Right lobe of liver (tissue), 6 donors: ENCODE measurements around the gene PHF12. TPM values are rescaled to one million over a fixed set of nuclear protein-coding genes. Genes with fewer than 3 reads are reported as not detected.
A peak's percentile ranks its signal among the peaks of the same experiment; 100 is the strongest.

ENCODE experiments used
- ATAC-seq, 4 donors: fragments of 200-7000 bp; cut with Tn5 transposase; one replicate each; pipeline ENCODE4 v1.9.1; 2020; ENCODE audit warnings: mild to moderate bottlenecking in 4 of 4, moderate library complexity in 4 of 4
- DNase-seq, 3 donors: peaks; one replicate each; pipeline ENCODE4 v3.0.0-alpha.2; 2020
- H3K27ac ChIP-seq, 3 donors: fragments of 200-600 bp; one replicate each; pipeline ENCODE4 v1.8.0; 2022
- H3K27me3 ChIP-seq, 2 donors: fragments of 200-600 bp; one replicate each; pipeline ENCODE4 v1.8.0; 2022
- H3K36me3 ChIP-seq, 4 donors: fragments of 200-600 bp; sonication (generic) in 1 of 4; one replicate each; pipeline versions ENCODE4 v1.5.1 to v1.8.0; 2017 to 2022; ENCODE audit warnings: control low read depth in 1 of 4
- H3K4me1 ChIP-seq, 4 donors: fragments of 200-600 bp; sonication (generic) in 1 of 4; one replicate each; pipeline versions ENCODE4 v1.5.1 to v1.8.0; 2017 to 2022; ENCODE audit warnings: control low read depth in 1 of 4
- H3K4me3 ChIP-seq, 3 donors: fragments of 200-600 bp; one replicate each; pipeline ENCODE4 v1.8.0; 2022
- H3K9me3 ChIP-seq, 4 donors: fragments of 200-600 bp; sonication (generic) in 1 of 4; one replicate each; pipeline versions ENCODE4 v1.5.1 to v1.8.0; 2017 to 2022; ENCODE audit warnings: control low read depth in 1 of 4
- POLR2A ChIP-seq: fragments of 450-650 bp; IDR thresholded peaks from one replicate; pipeline ENCODE4 v1.6.1; 2017; ENCODE audit warnings: antibody characterized with exemption, mild to moderate bottlenecking
- WGBS: methylation state at CpG from one replicate; pipeline ENCODE4 v1.1.6; 2018; ENCODE audit warnings: low coverage, low lambda C conversion rate; ENCODE audit not compliant: insufficient coverage; ENCODE audit errors: missing lambda C conversion rate; 5-methylcytosine and 5-hydroxymethylcytosine counted together
- intact Hi-C, 2 donors: fragments of 100-400 bp; cut with DNase I; formaldehyde crosslinking; loops; one replicate each; pipeline versions ENCODE4 v1.11.2 to v1.14.1; 2022
- total RNA-seq, 6 experiments: library from RNA; depleted of rRNA in 2 of 6; stranded (reverse); fragments of >200 nt in 2 of 6; fragmentation: NEBNext Ultra II Directional in 3 of 6; extraction: Animal tissue kit (Norgen Biotek cat#: 25700) in 3 of 6; gene quantifications; one replicate each; pipeline versions ENCODE4 v1.1.0 to v1.2.4, GENCODE V29; 2016 to 2023
- TF ChIP-seq, protein P1 (sequence below), 4 donors: fragments of 200-600 bp in 3 of 4; fragments of 450-650 bp in 1 of 4; IDR thresholded peaks; one replicate each; pipeline versions ENCODE4 v1.5.1 to v1.8.0; 2016 to 2022; ENCODE audit warnings: antibody characterized with exemption in 4 of 4, mild to moderate bottlenecking in 2 of 4
- donor health status: DM: no; HTN: yes; CAD: no.
- donor health status: DM: no; HTN: no; CAD: no.
- donor health status: DM: no; HTN: no; CAD: no.
- donor health status: DM: no; HTN: yes; CAD: no.
- donor health status: DM: no; HTN: yes; CAD: no.

The PHF12 gene
- total RNA-seq, 6 experiments from 2014 or later, result 13.0 to 33.1 (median 17.4) TPM

DNA sequence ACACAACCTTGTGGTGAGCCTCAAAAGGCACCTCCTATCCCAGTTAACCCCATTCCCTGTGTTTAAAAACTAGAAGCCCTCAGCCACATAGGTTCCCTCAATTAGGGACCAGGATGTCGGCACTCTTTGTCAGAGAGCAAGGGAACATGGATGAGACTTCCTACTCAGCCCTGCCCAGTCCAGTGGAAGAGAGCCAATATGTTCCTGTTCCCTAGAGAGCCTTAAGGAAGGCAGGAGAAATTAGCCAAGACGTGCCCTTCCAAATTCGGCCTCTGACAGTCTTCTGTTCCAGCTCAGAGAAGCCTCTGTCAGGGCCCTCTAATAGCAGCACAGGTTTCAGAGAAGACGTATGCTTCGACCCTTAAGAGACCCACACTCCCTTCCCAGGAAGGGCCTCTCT, 33.9 kb downstream of the PHF12 start:
- Histone ChIP-seq H3K9me3 (no peaks in the 10 kb centered on the region), H3K27ac (no peak overlapping the region), H3K4me3 (no peak overlapping the region), H3K27me3 (no peaks in the 10 kb centered on the region), H3K36me3 (peaks cover 4 to 93% (median 42%) of the 10 kb centered on the region in 4 donors), H3K4me1 (peaks cover 0 to 9% (median 4%) of the 10 kb centered on the region in 4 donors)
- ATAC-seq (no peak), DNase-seq (no peak)
- TF ChIP-seq, protein P1, sequence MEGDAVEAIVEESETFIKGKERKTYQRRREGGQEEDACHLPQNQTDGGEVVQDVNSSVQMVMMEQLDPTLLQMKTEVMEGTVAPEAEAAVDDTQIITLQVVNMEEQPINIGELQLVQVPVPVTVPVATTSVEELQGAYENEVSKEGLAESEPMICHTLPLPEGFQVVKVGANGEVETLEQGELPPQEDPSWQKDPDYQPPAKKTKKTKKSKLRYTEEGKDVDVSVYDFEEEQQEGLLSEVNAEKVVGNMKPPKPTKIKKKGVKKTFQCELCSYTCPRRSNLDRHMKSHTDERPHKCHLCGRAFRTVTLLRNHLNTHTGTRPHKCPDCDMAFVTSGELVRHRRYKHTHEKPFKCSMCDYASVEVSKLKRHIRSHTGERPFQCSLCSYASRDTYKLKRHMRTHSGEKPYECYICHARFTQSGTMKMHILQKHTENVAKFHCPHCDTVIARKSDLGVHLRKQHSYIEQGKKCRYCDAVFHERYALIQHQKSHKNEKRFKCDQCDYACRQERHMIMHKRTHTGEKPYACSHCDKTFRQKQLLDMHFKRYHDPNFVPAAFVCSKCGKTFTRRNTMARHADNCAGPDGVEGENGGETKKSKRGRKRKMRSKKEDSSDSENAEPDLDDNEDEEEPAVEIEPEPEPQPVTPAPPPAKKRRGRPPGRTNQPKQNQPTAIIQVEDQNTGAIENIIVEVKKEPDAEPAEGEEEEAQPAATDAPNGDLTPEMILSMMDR (IDR thresholded peaks at IDR 0.05), result no peak
- no peak for TF ChIP-seq POLR2A
- intact Hi-C loops, result loop anchor here (10.0 kb wide), 2 partner anchors 63 to 163 kb away; partner anchors contain the start of gene ERAL1 (in 1 of the 2)
- WGBS, result no CpG with 5 or more reads among the region's 5 CpGs

DNA sequence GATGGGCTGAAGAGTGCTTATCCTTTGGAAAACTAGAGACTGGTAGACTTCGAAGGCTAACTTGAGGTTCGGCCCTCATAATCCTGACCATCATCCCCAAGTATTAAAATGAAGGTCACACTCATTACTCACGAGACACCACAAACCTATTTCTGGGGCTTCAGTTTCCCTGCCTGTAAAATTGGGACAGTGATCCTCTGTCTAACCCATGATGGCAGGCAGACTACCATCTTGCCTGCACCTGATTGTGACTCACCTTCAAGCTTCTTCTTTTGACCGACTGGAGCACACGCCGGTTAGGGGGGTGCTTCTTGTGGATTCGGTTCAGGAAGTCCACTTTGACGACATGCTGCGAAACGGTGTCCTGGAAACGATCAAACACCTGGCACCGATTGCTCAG, 34.3 kb downstream of the PHF12 start:
- WGBS, result 88% methylated on average over 3 of the region's 12 CpGs
- Histone ChIP-seq H3K9me3 (no peaks in the 10 kb centered on the region), H3K4me1 (peaks cover 0 to 13% (median 6%) of the 10 kb centered on the region in 4 donors), H3K27me3 (no peaks in the 10 kb centered on the region), H3K4me3 (no peak overlapping the region), H3K27ac (no peak overlapping the region), H3K36me3 (peaks cover 4 to 93% (median 42%) of the 10 kb centered on the region in 4 donors)
- DNase-seq (no peak), ATAC-seq (no peak)
- intact Hi-C loops, result loop anchor here (10.0 kb wide), 2 partner anchors 62 to 162 kb away; partner anchors contain the start of gene ERAL1 (in 1 of the 2)
- no peak for TF ChIP-seq POLR2A
- TF ChIP-seq, protein P1 (IDR thresholded peaks at IDR 0.05), result no peak

DNA sequence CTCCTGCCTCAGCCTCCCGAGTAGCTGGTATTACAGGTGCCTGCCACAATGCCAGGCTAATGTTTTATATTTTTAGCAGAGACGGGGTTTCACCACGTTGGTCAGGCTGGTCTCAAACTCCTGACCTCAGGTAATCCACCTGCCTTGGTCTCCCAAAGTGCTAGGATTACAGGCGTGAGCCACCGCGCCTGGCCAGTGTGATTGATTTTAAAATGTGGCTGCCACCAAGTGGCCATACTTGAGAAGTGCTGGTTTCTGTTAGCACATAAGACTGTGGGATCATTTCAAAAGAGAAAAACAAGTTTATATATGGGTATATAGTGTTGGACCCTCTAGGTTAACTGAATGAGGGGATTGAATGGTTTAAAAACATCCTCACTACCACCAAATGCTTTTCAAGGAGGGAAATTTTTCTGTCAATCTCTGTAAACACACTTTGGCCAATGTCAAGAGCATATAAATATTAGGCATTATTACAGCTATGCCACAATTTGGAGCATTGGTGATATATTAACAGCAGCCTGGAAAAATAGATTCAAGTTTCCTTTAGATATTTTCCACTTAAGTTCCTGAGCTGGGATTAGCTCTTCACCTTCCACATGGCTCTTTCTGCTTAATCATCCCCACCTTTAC, 34.9 kb downstream of the PHF12 start:
- ATAC-seq, result peak; percentile 60 to 77 (median 69)
- peaks cover 4 to 92% (median 41%) of the 10 kb centered on the region in 4 donors for H3K36me3 ChIP-seq
- H3K9me3 ChIP-seq, result no peaks in the 10 kb centered on the region
- intact Hi-C loops, result loop anchor here (10.0 kb wide), 2 partner anchors 62 to 162 kb away; partner anchors contain the start of gene ERAL1 (in 1 of the 2)
- H3K4me1 ChIP-seq, result peaks cover 0 to 18% (median 8%) of the 10 kb centered on the region in 4 donors
- peak in 1 of 3 donors; percentile 48 for DNase-seq
- no peaks in the 10 kb centered on the region for H3K27me3 ChIP-seq
- TF ChIP-seq, protein P1 (IDR thresholded peaks at IDR 0.05), result peak; percentile 70 to 83 (median 76)
- TF ChIP-seq POLR2A, result no peak
- H3K27ac ChIP-seq, result no peak overlapping the region
- 11% methylated on average over 5 of the region's 6 CpGs for whole genome bisulfite sequencing
- H3K4me3 ChIP-seq, result no peak overlapping the region

DNA sequence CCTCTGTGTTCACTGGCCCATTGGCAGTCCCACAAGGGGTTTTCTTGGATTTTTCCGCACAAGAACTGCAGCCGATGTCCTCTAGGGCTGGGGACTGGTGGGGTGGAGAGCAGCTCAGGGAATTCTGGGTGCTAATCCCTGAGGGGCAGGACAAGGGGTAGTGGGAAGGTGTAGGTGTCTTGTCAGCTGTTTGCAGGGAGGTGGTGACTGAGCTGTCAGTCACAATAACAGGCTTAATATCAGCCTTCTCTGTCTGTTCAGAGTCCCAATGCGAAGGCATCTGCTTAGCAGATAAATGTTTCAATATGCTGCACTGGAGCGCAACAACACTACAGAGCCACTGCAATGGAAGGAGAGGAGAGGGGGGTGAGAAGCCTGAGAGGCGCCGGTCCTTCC, 38.4 kb downstream of the PHF12 start:
- intact Hi-C loops, result loop anchor here (10.0 kb wide), 2 partner anchors 58 to 158 kb away; partner anchors contain the start of gene ERAL1 (in 1 of the 2)
- ATAC-seq (peak in 1 of 4 donors; percentile 12), DNase-seq (no peak)
- Histone ChIP-seq H3K4me1 (peaks cover 0 to 30% (median 9%) of the 10 kb centered on the region in 4 donors), H3K27me3 (no peaks in the 10 kb centered on the region), H3K36me3 (peaks cover 0 to 92% (median 40%) of the 10 kb centered on the region in 4 donors), H3K4me3 (no peak overlapping the region), H3K9me3 (no peaks in the 10 kb centered on the region), H3K27ac (peak overlapping the region in 1 of 3 donors; percentile 44)
- no peak for TF ChIP-seq POLR2A
- TF ChIP-seq, protein P1 (IDR thresholded peaks at IDR 0.05), result no peak
- 100% methylated on average over 2 of the region's 6 CpGs for WGBS
